ENCODE results near the gene CERK. TPM values are rescaled to one million over a fixed set of nuclear protein-coding genes. Genes with fewer than 3 reads are reported as not detected.
A peak's percentile ranks its signal among the peaks of the same experiment; 100 is the strongest.

Gene CERK
- total RNA-seq, 1 donor from 2014 or later, result 63.2 TPM

DNA sequence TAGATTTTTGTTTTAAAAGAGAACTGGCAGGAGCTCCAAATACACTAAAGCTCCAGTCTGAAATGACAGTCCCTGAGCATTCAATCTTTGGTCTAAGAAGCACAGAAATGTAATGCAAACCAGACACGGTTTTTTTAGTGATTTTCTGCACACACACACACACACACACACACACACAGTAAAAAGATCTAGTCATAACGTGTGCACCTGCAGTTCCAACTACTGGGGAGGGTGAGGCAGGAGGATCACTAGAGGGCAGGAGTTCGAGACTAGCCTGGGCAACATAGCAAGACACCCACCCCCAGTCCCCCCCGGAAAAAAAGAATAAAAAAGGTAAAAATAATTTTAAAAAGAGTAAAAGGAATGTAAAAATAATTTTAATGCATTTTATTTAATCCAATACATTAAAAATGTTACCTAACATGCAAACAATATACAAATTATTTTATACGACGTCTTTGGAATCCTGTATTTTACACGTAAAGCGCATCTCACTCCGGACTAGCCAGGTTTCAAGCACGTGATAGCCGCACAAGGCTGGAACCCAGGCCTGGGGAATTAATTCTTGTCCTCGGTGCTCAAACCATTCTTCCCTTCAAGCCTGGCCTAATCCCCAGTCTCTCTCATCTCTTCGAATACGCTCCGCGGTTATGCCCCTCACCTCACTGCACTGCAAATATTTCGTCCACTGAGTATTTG is 23.6 kb upstream of the CERK start:
- H3K4me3 Mint-ChIP-seq, result peak overlapping the region; percentile 97
- H3K9me3 Mint-ChIP-seq, result peaks cover 1% of the 10 kb centered on the region
- H3K27me3 Mint-ChIP-seq, result no peaks in the 10 kb centered on the region
- H3K36me3 Mint-ChIP-seq (ENCODE audit: low read depth), result peaks cover 16% of the 10 kb centered on the region
- H3K4me1 Mint-ChIP-seq, result peaks cover 41% of the 10 kb centered on the region
- intact Hi-C loops (cut with micrococcal nuclease), result loop anchor here (1.0 to 2.0 kb wide), 4 partner anchors 13 to 41 kb away; no protein-coding TSS in a partner anchor
- no peak for DNase-seq
- peak overlapping the region; percentile 99 for H3K27ac Mint-ChIP-seq

DNA sequence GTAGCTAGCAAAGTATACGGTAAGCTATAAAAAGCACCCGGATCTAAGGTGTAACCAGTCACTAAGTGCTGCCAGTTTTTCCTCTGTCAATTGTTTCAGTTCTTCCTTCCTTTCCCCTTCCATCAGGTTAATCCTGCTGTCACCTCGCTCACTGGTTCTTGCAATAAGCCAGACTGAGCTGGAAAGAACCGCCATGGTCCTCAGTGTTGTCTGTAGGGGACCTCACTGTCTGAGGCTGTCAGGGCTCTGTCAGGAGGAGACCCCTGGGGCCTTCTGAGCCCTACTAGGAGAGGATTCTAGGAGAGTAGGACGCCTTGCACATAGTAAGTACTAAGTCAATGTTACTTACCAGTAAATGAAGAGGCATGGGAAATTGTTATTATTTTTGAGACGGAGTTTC is 23.0 kb upstream of the CERK start:
- Mint-ChIP-seq H3K9me3 (peaks cover 6% of the 10 kb centered on the region), H3K4me3 (peak overlapping the region; percentile 97), H3K27me3 (no peaks in the 10 kb centered on the region), H3K4me1 (peaks cover 42% of the 10 kb centered on the region), H3K27ac (peak overlapping the region; percentile 79), H3K36me3 (ENCODE audit: low read depth) (peaks cover 20% of the 10 kb centered on the region)
- intact Hi-C loops (cut with micrococcal nuclease), result no loop called here
- DNase-seq, result no peak

DNA sequence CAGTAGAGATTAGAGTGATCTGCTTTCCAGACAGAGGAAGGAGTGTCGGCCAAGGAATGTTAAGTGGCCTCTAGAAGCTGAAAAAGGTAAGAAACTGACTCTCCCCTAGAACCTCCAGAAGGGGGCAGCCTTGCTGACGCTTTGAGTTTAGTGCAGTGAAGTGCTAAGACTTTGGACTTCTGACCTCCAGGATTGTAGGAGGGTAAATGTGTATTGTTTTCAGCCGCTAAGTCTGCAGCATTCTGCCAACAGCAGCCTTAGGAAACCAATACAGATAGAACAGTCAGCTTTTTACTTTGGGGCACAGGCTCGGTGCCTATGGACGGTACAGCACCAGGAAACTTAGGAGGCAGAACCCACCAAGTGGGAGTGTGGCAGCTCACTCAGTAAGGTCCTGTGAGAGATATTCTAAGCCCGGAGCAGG is 20.8 kb upstream of the CERK start:
- Mint-ChIP-seq H3K4me3 (no peak overlapping the region), H3K27ac (no peak overlapping the region)

DNA sequence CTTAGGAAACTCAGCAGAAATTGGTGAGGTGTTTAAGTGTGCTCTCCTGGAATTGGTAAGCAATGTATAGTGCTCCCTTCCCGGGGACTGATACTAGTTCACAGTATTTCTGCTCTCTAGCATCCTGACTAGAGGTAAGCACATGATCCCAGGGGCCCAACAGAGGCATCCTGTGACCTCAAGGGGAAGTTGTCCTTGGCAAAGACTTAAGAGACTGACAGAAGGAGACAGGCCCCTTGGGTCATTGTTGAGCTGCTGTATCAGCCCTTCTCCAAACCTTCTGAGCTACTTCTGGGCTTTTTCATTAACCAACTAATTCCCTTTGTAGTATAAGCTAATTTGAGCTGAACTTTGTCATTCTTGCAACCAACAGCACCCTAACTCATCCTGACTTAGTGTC is 20.1 kb upstream of the CERK start:
- H3K4me3 Mint-ChIP-seq, result no peak overlapping the region
- H3K4me1 Mint-ChIP-seq, result peaks cover 29% of the 10 kb centered on the region
- H3K27me3 Mint-ChIP-seq, result no peaks in the 10 kb centered on the region
- H3K36me3 Mint-ChIP-seq (ENCODE audit: low read depth), result peaks cover 13% of the 10 kb centered on the region
- H3K9me3 Mint-ChIP-seq, result peaks cover 6% of the 10 kb centered on the region
- no peak overlapping the region for H3K27ac Mint-ChIP-seq
- no peak for DNase-seq
- intact Hi-C loops (cut with micrococcal nuclease), result no loop called here

More for the DNA sequence above, 20.8 kb upstream of the CERK start:
- Mint-ChIP-seq H3K9me3 (peaks cover 6% of the 10 kb centered on the region), H3K4me1 (peaks cover 34% of the 10 kb centered on the region), H3K27me3 (no peaks in the 10 kb centered on the region), H3K36me3 (ENCODE audit: low read depth) (peaks cover 16% of the 10 kb centered on the region)
- intact Hi-C loops (cut with micrococcal nuclease), result no loop called here
- DNase-seq, result peak; percentile 86

DNA sequence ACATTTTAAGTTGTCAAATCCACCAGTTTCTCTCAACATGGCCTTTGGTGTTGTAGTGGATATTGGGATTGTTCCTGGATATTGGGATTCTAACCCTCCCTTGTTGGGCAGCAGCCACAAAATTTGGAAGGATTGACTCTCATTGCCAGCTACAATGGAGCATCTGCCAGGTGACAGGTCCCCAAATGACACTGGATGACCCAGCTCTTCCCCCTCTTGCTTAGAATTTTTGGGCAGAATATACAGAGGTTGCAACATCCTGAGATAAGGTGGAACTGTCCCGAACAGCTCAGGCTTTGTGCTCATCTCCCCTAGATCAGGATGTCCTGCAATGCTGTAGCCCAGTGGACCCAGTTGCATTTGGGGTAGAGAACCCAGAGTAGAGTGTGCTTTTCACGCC is 19.1 kb upstream of the CERK start:
- no peak overlapping the region for H3K27ac Mint-ChIP-seq
- no peak for DNase-seq
- H3K4me1 Mint-ChIP-seq, result peaks cover 24% of the 10 kb centered on the region
- H3K27me3 Mint-ChIP-seq, result no peaks in the 10 kb centered on the region
- H3K4me3 Mint-ChIP-seq, result no peak overlapping the region
- intact Hi-C loops (cut with micrococcal nuclease), result no loop called here
- H3K36me3 Mint-ChIP-seq (ENCODE audit: low read depth), result peaks cover 8% of the 10 kb centered on the region
- peaks cover 6% of the 10 kb centered on the region for H3K9me3 Mint-ChIP-seq

DNA sequence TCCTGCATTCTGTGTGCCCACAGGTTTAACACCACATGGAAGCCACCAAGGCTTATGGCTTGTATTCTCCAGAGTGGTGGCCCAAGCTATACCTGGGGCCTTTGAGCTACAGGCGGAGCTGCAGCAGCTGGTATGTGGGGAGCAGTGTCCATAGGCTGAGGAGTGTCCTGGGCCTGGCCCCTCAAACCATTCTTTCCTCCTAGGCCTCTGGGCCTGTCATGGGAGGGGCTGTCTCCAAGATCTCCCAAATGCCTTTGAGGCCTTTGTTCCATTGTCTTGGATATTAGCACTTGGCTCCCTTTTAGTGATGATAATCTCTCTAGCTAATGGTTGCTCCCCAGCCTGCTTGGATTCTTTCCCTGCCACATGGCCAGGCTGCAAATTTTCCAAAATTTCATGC is 18.0 kb upstream of the CERK start:
- no peaks in the 10 kb centered on the region for H3K27me3 Mint-ChIP-seq
- H3K4me3 Mint-ChIP-seq, result no peak overlapping the region
- H3K27ac Mint-ChIP-seq, result no peak overlapping the region
- H3K36me3 Mint-ChIP-seq (ENCODE audit: low read depth), result peaks cover 5% of the 10 kb centered on the region
- peaks cover 16% of the 10 kb centered on the region for H3K4me1 Mint-ChIP-seq
- H3K9me3 Mint-ChIP-seq, result peaks cover 6% of the 10 kb centered on the region
- DNase-seq, result no peak
- intact Hi-C loops (cut with micrococcal nuclease), result no loop called here

DNA sequence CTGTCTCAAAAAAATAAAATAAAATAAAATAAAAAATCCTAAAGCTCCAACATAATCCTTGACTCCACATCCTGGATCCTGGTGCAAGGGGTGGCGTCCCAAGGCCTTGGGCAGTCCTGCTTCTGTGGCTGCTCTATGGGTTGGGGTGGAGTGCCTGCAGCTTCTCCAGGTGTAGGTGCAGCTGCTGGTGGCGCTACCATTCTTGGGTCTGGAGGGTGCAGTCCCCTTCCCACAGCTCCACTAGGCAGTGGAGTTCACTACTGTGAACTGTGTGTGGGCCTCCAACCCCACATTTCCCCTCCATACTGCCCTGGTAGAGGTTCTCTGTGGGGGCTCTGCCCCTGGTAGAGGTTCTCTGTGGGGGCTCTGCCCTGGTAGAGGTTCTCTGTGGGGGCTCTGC is 17.5 kb upstream of the CERK start:
- Mint-ChIP-seq H3K4me3 (no peak overlapping the region), H3K9me3 (peaks cover 6% of the 10 kb centered on the region), H3K27me3 (no peaks in the 10 kb centered on the region), H3K36me3 (ENCODE audit: low read depth) (peaks cover 5% of the 10 kb centered on the region), H3K4me1 (peaks cover 13% of the 10 kb centered on the region), H3K27ac (no peak overlapping the region)
- DNase-seq, result no peak
- intact Hi-C loops (cut with micrococcal nuclease), result no loop called here

DNA sequence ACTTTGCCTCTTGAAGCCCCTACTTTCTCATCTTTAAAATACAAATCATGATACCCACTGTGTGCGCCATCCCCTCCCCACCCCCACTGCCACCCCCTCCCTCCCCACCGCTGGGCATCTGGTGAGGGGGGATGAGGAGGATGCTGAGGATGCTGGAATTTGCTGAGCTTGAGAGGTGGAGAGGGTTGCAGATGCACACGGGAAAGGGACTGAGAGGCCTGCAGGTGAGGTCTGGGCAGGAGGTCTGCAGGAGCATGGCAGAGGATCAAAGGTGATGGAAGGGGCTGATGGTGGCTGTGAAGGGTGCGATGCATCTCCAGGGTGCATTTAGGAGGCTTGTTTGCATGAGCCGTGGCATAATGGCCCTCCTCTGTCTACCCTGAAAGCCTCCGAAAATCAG is 16.8 kb upstream of the CERK start:
- Mint-ChIP-seq H3K9me3 (peaks cover 6% of the 10 kb centered on the region), H3K27ac (no peak overlapping the region), H3K4me1 (peaks cover 20% of the 10 kb centered on the region), H3K27me3 (no peaks in the 10 kb centered on the region), H3K4me3 (no peak overlapping the region), H3K36me3 (ENCODE audit: low read depth) (peaks cover 5% of the 10 kb centered on the region)
- intact Hi-C loops (cut with micrococcal nuclease), result no loop called here
- DNase-seq, result no peak

DNA sequence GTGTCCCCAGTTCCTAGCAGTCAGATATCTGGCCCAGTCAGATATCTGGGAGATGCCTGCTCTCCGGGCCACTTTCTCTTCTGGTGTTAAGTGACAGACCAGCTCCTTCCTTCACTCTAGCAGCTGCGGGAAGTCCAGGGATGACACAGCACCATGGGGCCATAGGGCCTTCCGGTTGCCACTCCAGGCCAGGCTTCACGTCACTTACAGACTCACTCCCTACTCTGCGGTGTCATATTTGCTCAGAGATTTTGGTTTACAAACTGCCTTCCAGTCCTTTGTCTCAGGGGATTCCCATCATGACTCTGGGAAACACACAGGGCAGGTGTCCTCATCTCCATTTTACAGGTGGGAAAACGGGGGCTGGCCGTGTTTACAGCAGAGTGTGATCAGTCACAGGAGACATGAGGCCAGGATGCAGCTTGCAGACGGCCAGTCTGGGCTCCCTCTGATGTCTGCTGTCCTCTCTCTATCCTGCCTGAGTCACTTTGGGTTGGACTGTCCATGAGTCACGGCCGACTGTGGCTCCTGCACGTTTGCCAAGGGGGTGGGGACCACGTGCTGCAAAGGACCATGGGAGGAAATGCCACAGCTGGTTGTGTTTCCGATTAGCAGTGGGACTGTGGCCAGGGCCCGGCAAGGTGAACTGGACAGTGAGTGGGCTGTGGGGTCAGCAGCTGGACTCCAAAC is 16.2 kb upstream of the CERK start:
- no peaks in the 10 kb centered on the region for H3K27me3 Mint-ChIP-seq
- no peak overlapping the region for H3K4me3 Mint-ChIP-seq
- intact Hi-C loops (cut with micrococcal nuclease), result no loop called here

DNA sequence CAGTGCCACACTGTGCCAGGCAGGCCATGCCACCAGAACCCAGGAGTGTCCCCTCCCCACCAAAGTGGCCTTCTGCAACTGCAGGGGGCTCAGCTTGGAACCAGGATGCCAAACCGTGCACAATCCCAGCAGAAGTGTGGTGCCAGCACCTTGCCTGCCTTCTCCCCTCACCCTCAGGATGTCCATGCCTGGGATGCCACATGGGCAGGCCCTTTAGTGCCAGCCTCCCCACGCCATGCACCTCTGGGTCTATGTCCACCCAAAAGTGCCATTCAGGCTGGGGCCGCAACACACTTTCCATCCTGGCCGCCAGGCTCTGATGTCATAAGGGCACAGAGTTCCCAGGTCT is 15.7 kb upstream of the CERK start:
- no peak for DNase-seq
- H3K4me1 Mint-ChIP-seq, result peaks cover 28% of the 10 kb centered on the region
- no peaks in the 10 kb centered on the region for H3K27me3 Mint-ChIP-seq
- peaks cover 5% of the 10 kb centered on the region for H3K36me3 Mint-ChIP-seq (ENCODE audit: low read depth)
- H3K4me3 Mint-ChIP-seq, result no peak overlapping the region
- intact Hi-C loops (cut with micrococcal nuclease), result no loop called here
- peaks cover 6% of the 10 kb centered on the region for H3K9me3 Mint-ChIP-seq
- no peak overlapping the region for H3K27ac Mint-ChIP-seq

More for the DNA sequence above, 16.2 kb upstream of the CERK start:
- peaks cover 6% of the 10 kb centered on the region for H3K9me3 Mint-ChIP-seq
- H3K36me3 Mint-ChIP-seq (ENCODE audit: low read depth), result peaks cover 5% of the 10 kb centered on the region
- peak overlapping the region; percentile 53 for H3K27ac Mint-ChIP-seq
- peaks cover 26% of the 10 kb centered on the region for H3K4me1 Mint-ChIP-seq
- peak; percentile 56 for DNase-seq

DNA sequence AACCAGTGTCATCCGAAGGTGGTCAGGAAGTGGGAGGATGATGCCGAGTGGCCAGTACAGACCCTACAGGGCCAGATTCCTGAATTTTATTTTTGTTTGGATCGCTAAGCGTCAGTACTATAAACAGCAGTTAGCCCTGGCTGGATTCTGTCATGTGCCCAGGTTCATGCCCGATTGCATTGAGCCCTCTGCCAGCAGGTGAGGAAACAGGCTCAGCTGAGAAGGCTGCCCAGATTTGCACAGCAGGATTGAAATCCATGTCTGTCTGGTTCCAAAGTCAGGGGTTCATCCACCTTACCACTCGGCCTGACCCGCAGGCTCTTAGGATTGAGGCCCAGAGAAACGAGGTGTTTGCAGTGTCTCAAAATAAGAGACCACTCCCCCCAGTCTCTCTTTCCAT is 15.3 kb upstream of the CERK start:
- Mint-ChIP-seq H3K27me3 (no peaks in the 10 kb centered on the region), H3K4me1 (peaks cover 25% of the 10 kb centered on the region), H3K36me3 (ENCODE audit: low read depth) (peaks cover 5% of the 10 kb centered on the region), H3K4me3 (no peak overlapping the region), H3K27ac (no peak overlapping the region), H3K9me3 (peaks cover 6% of the 10 kb centered on the region)
- DNase-seq, result no peak
- intact Hi-C loops (cut with micrococcal nuclease), result no loop called here

DNA sequence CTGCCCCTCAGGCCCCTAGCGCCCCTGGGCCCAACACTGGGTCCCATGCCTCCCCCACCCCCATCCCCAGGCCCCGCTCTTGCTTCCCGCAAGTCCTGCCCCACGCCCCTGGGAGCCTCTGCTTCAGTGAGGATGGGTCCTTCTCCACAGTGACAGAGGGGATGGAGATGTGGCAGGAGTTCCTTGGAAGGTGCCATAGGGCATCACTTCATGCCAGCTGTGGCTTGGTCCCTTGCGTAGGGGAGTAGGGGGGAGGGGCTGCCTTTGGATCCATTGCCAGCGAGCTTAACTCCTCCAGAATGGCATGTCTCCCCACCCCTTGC is 14.9 kb upstream of the CERK start:
- Mint-ChIP-seq H3K9me3 (peaks cover 6% of the 10 kb centered on the region), H3K4me3 (no peak overlapping the region), H3K27ac (no peak overlapping the region), H3K4me1 (peaks cover 25% of the 10 kb centered on the region), H3K27me3 (no peaks in the 10 kb centered on the region), H3K36me3 (ENCODE audit: low read depth) (peaks cover 5% of the 10 kb centered on the region)
- DNase-seq, result no peak
- intact Hi-C loops (cut with micrococcal nuclease), result no loop called here

DNA sequence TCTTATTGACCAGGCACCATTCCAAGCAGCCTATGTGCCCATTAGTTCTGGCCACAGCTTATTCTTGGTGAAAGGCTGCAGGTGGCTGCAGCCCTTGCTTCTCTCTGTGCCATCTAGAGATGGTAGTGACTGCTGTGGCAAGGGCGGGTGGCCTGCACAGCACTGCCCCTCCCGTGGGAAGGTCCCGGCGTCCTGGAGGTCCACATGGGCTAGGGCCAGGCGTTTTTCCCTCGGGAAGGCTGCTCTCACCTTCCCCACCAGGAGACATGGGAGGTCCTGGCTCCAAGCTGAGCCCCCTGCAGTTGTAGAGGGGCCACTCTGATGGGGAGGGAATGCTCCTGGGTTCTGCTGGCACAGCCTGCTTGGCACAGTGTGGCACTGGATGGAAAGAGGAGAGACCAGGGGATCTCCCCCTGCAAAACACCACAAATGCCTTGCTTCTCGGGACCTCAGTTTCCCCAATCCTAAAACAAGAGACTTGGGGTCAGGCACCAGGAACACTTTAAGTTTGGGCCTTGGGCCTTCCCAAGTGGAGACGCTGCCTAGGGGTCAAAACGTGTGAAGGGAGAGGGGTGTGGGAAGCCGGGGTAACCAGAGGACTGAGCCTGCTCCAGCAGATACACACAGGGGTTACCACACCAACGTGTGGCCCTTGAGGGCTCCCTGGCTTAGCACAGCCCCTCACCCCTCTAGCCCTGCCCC is 14.4 kb upstream of the CERK start:
- Mint-ChIP-seq H3K27me3 (no peaks in the 10 kb centered on the region), H3K4me1 (peaks cover 25% of the 10 kb centered on the region), H3K9me3 (peaks cover 6% of the 10 kb centered on the region), H3K27ac (no peak overlapping the region), H3K4me3 (no peak overlapping the region), H3K36me3 (ENCODE audit: low read depth) (peaks cover 5% of the 10 kb centered on the region)
- intact Hi-C loops (cut with micrococcal nuclease), result no loop called here
- DNase-seq, result no peak

DNA sequence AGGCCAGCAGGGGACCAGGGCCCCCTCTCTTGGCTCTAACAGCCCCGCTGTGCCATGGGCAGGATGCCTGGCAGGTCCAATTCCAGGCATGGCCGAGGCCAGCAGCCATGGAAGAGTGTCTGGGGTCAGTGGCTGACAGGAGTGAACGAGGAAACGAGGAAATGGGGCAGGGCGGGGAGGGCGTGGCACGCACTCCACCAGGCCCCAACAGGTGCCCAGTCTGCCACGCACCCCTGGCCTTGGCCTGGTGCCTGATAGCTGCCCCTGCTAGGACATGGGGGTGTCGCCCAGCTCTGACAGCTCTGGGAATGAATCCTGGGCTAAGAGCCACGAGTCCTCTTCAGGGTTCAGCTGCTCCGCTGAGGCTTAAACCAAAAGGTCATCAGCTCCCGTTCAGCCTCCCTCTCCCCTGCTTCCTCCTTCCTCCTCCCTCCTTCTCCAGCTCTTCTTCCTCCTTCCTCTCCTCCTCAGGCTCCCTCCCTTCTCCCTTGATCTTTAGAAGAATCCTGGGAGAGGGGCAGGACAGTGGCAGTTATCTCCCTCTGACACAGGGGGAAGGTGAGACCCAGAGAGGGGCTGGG is 12.9 kb upstream of the CERK start:
- Mint-ChIP-seq H3K9me3 (no peaks in the 10 kb centered on the region), H3K27ac (peak overlapping the region; percentile 68), H3K36me3 (ENCODE audit: low read depth) (no peaks in the 10 kb centered on the region), H3K4me3 (no peak overlapping the region), H3K27me3 (no peaks in the 10 kb centered on the region), H3K4me1 (peaks cover 23% of the 10 kb centered on the region)
- intact Hi-C loops (cut with micrococcal nuclease), result no loop called here
- no peak for DNase-seq

Measured in activated CD4-positive, alpha-beta T cell treated with anti-CD3 and anti-CD28 coated beads, Interleukin-2, amount 10 ng/mL, durations not matched to agents 24 days and 14 days (primary cell).